Astrocyte (in vitro differentiated cells and primary cell): ENCODE measurements around the gene ZNF3.

ENCODE experiments used
- CTCF ChIP-seq: IDR thresholded peaks from 2 replicates; pipeline ENCODE4 v1.5.1; 2011; ENCODE audit warnings: low read depth, mild to moderate bottlenecking, inconsistent platforms, low read length, moderate library complexity; ENCODE audit not compliant: insufficient read depth
- EZH2 ChIP-seq: IDR thresholded peaks from 2 replicates; pipeline ENCODE4 v1.6.1; 2012; ENCODE audit warnings: mild to moderate bottlenecking, low read length, inconsistent platforms; ENCODE audit not compliant: insufficient read depth

- no peak for TF ChIP-seq CTCF
- TF ChIP-seq EZH2: no peak
Observed at GRCh38 chr7:100111914-100112313, 30.4 kb upstream of the ZNF3 start.
